Naive thymus-derived CD8-positive, alpha-beta T cell (primary cell): ENCODE results near the gene AP1M1. TPM values are rescaled to one million over a fixed set of nuclear protein-coding genes. Genes with fewer than 3 reads are reported as not detected.
"Not testable (repeated sequence)": the region's sequence is repeated elsewhere in the genome, so short reads cannot be mapped to it uniquely, and the experiment has no call there.

Experiments used
- ATAC-seq, 2 donors: fragments of 150-1000 bp; cut with Tn5 transposase in 1 of 2; sonication (Bioruptor Pico), chemical (Tn5 transposase) in 1 of 2; 1 replicate in 1 of 2; 2 replicates in 1 of 2; pipeline ENCODE4 v1.10.0; 2021; ENCODE audit warnings: mild to moderate bottlenecking in 2 of 2, moderate library complexity in 2 of 2
- POLR2A ChIA-PET: fragments of 350-600 bp; sonication (Branson Sonifier 250); formaldehyde crosslinking; loops from one replicate; lab custom pipeline; 2021; ENCODE audit warnings: antibody characterized with exemption; lab: Charles Lee
- DNase-seq, 10 donors: peaks; one replicate each; pipeline versions ENCODE4 v3.0.0 to v3.0.0-alpha.2; 2020 to 2022
- H3K27ac Mint-ChIP-seq, 10 donors: one replicate each; pipeline ENCODE4 v1.8.0; 2020 to 2022; ENCODE audit warnings: mild to moderate bottlenecking in 10 of 10, mixed read lengths in 10 of 10, moderate library complexity in 4 of 10, inconsistent platforms in 1 of 10
- H3K27me3 Mint-ChIP-seq, 5 donors: one replicate each; pipeline ENCODE4 v1.8.0; 2021 to 2022; ENCODE audit warnings: mixed read lengths in 5 of 5
- H3K36me3 Mint-ChIP-seq, 3 donors: one replicate each; pipeline ENCODE4 v1.8.0; 2020 to 2022; ENCODE audit warnings: mixed read lengths in 3 of 3, mild to moderate bottlenecking in 2 of 3, inconsistent platforms in 1 of 3
- H3K4me1 Mint-ChIP-seq, 4 donors: one replicate each; pipeline ENCODE4 v1.8.0; 2021 to 2022; ENCODE audit warnings: mixed read lengths in 4 of 4
- H3K4me3 Mint-ChIP-seq, 10 donors: one replicate each; pipeline ENCODE4 v1.8.0; 2020 to 2022; ENCODE audit warnings: mild to moderate bottlenecking in 10 of 10, mixed read lengths in 10 of 10, moderate library complexity in 6 of 10, inconsistent platforms in 1 of 10
- H3K9me3 Mint-ChIP-seq, 9 donors: one replicate each; pipeline ENCODE4 v1.8.0; 2020 to 2022; ENCODE audit warnings: mixed read lengths in 9 of 9, mild to moderate bottlenecking in 3 of 9, inconsistent platforms in 1 of 9, moderate library complexity in 1 of 9
- polyA plus RNA-seq, 3 donors: library from polyadenylated mRNA; unstranded; fragments of 300-500 nt; fragmentation: Illumina TruSeq; gene quantifications; one replicate each; pipeline ENCODE4 v1.2.3, GENCODE V29; 2021
- total RNA-seq, 8 experiments: library from RNA in 2 of 8; stranded (reverse) in 2 of 8; gene quantifications; one replicate each; pipeline ENCODE4 v1.2.3 and lab custom pipeline; 2021 to 2026

The AP1M1 gene
- total and polyA plus RNA-seq, 5 experiments from 2014 or later = 151 to 288 (median 195) TPM

- ATAC-seq = no peak
- Mint-ChIP-seq H3K27ac (no peak overlapping the region), H3K4me3 (no peak overlapping the region), H3K9me3 (no peaks in the 10 kb centered on the region), H3K4me1 (peaks cover 2 to 17% (median 14%) of the 10 kb centered on the region in 4 donors), H3K27me3 (no peaks in the 10 kb centered on the region), H3K36me3 (no peaks in the 10 kb centered on the region)
- POLR2A ChIA-PET = no interaction called here
- no peak for DNase-seq
Observed at GRCh38 chr19:16272945-16273344, 75.2 kb downstream of the AP1M1 start.

DNA sequence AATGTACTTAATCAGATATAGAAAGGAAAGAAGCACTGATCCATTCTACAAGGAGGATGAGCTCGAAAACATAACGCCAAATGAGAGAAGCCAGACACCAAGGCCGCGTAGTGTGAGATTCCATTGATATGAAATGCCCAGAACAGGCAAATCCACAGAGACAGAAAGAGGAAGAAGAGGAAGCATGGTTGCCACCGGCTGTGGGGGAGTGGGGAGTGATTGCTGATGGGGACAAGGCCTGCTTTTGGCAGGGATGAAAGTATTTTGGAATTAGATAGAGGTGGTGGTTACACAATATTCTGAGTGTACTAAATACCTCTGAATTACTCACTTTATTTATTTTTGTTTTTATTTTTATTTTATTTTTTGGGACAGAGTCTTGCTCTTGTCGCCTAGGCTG lies 76.7 kb downstream of the AP1M1 start:
- Mint-ChIP-seq H3K27ac (no peak overlapping the region), H3K4me1 (peaks cover 0 to 9% (median 4%) of the 10 kb centered on the region in 4 donors), H3K4me3 (no peak overlapping the region), H3K9me3 (no peaks in the 10 kb centered on the region), H3K27me3 (no peaks in the 10 kb centered on the region), H3K36me3 (no peaks in the 10 kb centered on the region)
- POLR2A ChIA-PET = interaction anchor here (0.6 to 1.3 kb wide), 4 partner anchors 9 to 1779 kb away, joined by 3 to 4 read pairs (median 4); partner anchors contain the start of gene KLF2
- DNase-seq (no peak), ATAC-seq (no peak)

DNA sequence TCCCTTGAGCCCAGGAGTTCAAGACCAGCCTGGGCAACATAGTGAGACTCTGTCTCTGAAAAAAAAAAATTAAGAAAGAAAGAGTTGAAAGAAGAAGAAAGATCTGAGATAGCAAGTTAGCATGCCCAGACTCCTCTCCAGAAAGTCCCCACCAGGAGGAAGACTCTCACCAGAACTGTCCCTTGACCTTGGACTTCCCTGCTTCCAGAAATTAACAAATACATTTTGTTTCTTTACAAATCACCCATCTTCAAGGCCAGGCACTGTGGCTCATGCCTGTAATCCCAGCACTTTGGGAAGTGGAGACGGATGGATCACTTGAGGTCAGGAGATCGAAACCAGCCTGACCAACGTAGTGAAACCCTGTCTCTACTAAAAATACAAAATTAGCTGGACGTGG lies 82.6 kb downstream of the AP1M1 start:
- Mint-ChIP-seq H3K36me3 (no peaks in the 10 kb centered on the region), H3K27ac (peak overlapping the region in 6 of 10 donors; percentile 34 to 92 (median 57)), H3K4me1 (peaks cover 12 to 40% (median 29%) of the 10 kb centered on the region in 4 donors), H3K9me3 (no peaks in the 10 kb centered on the region), H3K27me3 (peaks cover 0 to 2% (median 0%) of the 10 kb centered on the region in 5 donors), H3K4me3 (no peak overlapping the region)
- DNase-seq (no peak), ATAC-seq (no peak)
- POLR2A ChIA-PET = interaction anchor here (0.7 to 0.8 kb wide), 2 partner anchors 14 to 44 kb away, joined by 4 read pairs; partner anchors contain the start of gene KLF2

- ATAC-seq = no peak
- peak overlapping the region in 3 of 10 donors; percentile 6 to 84 (median 24) for H3K27ac Mint-ChIP-seq
- no peak for DNase-seq
- H3K4me1 Mint-ChIP-seq = peaks cover 16 to 53% (median 39%) of the 10 kb centered on the region in 4 donors
- POLR2A ChIA-PET = interaction anchor here (0.9 to 1.3 kb wide), 2 partner anchors 18 to 101 kb away, joined by 3 to 4 read pairs; no protein-coding TSS in a partner anchor
- no peaks in the 10 kb centered on the region for H3K36me3 Mint-ChIP-seq
- no peak overlapping the region for H3K4me3 Mint-ChIP-seq
- H3K27me3 Mint-ChIP-seq = peaks cover 0 to 5% (median under 1%) of the 10 kb centered on the region in 5 donors
- H3K9me3 Mint-ChIP-seq = no peaks in the 10 kb centered on the region
Observed at GRCh38 chr19:16281743-16282142, 84.0 kb downstream of the AP1M1 start.

DNA sequence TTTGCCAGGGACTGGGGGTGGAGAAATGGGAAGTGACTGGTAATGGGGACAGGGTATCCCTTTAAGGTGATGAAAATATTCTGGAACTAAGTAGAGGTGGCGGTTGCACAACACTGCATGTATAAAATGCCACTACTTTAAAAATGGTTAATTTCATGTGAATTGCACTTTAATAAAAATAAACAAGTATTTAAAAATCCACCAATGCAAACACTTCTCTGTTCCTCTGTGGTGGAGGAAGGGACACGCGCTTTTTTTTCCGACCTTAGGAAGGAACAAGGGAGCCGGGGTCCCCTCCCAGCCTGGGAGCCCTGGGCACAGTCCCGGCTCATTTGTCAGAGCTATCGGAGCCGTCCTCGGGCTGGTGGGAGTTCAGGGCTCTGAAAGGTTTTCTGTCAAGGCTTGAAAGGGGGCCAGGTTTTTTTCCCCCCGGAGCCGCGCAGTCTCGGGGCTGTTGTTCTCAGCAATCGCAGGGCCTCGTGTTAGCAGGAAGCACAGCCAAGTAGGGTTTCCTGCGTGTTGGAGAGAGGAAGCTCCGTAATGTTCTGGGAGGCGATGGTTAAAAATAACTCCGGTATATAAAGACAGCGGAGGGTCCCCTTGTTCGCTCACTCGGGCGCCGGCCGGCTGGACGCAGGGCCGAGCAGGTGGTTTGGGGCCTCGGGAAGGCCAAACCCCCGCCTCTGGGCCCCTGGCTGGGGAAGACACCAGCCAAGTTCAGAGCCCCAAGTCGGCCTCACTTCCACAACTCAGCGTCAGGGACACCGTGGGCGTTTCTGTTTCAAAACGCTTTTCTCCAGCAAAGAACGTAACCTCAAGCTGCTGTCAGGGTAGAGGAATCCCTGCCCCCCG lies 85.7 kb downstream of the AP1M1 start:
- Mint-ChIP-seq H3K36me3 (no peaks in the 10 kb centered on the region), H3K27me3 (peaks cover 0 to 12% (median 2%) of the 10 kb centered on the region in 5 donors), H3K27ac (peak overlapping the region; percentile 59 to 97 (median 92)), H3K4me1 (peaks cover 21 to 60% (median 44%) of the 10 kb centered on the region in 4 donors), H3K4me3 (peak overlapping the region; percentile 57 to 87 (median 76)), H3K9me3 (no peaks in the 10 kb centered on the region)
- DNase-seq = peak; percentile 27 to 79 (median 64)
- ATAC-seq = peak; percentile 85 to 88
- POLR2A ChIA-PET = interaction anchor here (0.7 to 2.5 kb wide), 14 partner anchors 8 to 115 kb away, joined by 3 to 24 read pairs (median 5); partner anchors contain the start of genes AP1M1 and KLF2

DNA sequence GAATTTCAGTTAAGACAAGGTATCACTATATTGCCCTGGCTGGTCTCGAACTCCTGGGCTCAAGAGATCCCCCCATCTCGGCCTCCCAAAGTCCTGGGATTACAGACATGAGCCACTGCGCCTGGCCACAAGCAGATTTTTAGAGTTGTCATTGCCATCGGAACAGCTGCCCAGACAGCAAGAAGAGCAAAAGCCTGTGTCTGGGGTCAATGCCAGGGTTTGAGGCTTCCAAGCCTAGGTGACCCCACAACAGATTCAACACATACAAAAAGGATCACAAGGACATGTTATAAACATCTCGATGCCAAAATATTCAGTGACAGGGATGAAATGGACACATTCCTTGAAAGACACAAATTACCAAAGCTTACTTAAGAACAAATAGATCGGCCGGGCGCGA lies 86.8 kb downstream of the AP1M1 start:
- Mint-ChIP-seq H3K4me1 (peaks cover 21 to 63% (median 48%) of the 10 kb centered on the region in 4 donors), H3K9me3 (no peaks in the 10 kb centered on the region), H3K4me3 (peak overlapping the region in 9 of 10 donors; percentile 10 to 87 (median 66)), H3K27me3 (peaks cover 0 to 12% (median 2%) of the 10 kb centered on the region in 5 donors), H3K36me3 (no peaks in the 10 kb centered on the region), H3K27ac (peak overlapping the region; percentile 59 to 97 (median 90))
- ATAC-seq (no peak), DNase-seq (no peak)
- POLR2A ChIA-PET = interaction anchor here (0.7 to 2.5 kb wide), 13 partner anchors 9 to 92 kb away, joined by 3 to 24 read pairs (median 5); partner anchors contain the start of genes AP1M1 and KLF2

DNA sequence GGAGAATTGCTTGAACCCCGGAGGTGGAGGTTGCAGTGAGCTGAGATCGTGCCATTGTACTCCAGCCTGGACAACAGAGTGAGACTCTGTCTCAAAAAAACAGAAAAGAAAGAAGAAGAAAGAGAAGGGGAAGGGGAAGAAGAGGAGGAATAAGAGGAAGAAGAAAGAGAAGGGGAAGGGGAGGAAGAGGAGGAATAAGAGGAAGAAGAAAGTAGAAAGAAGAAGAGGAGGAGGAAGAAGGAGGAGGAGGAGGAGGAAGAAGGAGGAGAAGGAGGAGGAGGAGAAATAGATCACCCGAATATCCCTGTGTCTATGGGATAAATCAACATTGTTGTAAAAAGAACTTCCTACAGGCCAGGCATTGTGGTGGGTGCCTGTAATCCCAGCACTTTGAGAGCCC lies 87.4 kb downstream of the AP1M1 start:
- not testable (repeated sequence) for H3K36me3 Mint-ChIP-seq, DNase-seq, H3K9me3 Mint-ChIP-seq, ATAC-seq
- Mint-ChIP-seq H3K4me1 (peaks cover 21 to 62% (median 47%) of the 10 kb centered on the region in 4 donors), H3K27ac (peak overlapping the region in 4 of 10 donors; percentile 21 to 87 (median 52)), H3K4me3 (peak overlapping the region in 4 of 10 donors; percentile 7 to 76 (median 52)), H3K27me3 (peaks cover 0 to 12% (median 2%) of the 10 kb centered on the region in 5 donors)
- POLR2A ChIA-PET = interaction anchor here (0.6 to 2.5 kb wide), 6 partner anchors 9 to 42 kb away, joined by 3 to 24 read pairs (median 7); partner anchors contain the start of gene KLF2

- peaks cover 0 to 12% (median 0%) of the 10 kb centered on the region in 5 donors for H3K27me3 Mint-ChIP-seq
- H3K4me3 Mint-ChIP-seq = peak overlapping the region; percentile 22 to 69 (median 47)
- no peaks in the 10 kb centered on the region for H3K36me3 Mint-ChIP-seq
- ATAC-seq = peak; percentile 26 to 34
- POLR2A ChIA-PET = interaction anchor here (0.6 to 1.8 kb wide), 5 partner anchors 10 to 40 kb away, joined by 3 to 10 read pairs (median 3); no protein-coding TSS in a partner anchor
- DNase-seq = peak in 5 of 10 donors; percentile 21 to 27 (median 26)
- H3K4me1 Mint-ChIP-seq = peaks cover 23 to 57% (median 46%) of the 10 kb centered on the region in 4 donors
- no peaks in the 10 kb centered on the region for H3K9me3 Mint-ChIP-seq
- H3K27ac Mint-ChIP-seq = peak overlapping the region in 8 of 10 donors; percentile 48 to 90 (median 66)
Observed at GRCh38 chr19:16285769-16286498, 88.2 kb downstream of the AP1M1 start.

GRCh38 chr19:16288544-16288943 lies 90.8 kb downstream of the AP1M1 start:
- POLR2A ChIA-PET = interaction anchor here (0.7 to 1.4 kb wide), 3 partner anchors 15 to 36 kb away, joined by 3 to 5 read pairs (median 5); partner anchors contain the start of gene KLF2
- no peak for ATAC-seq
- Mint-ChIP-seq H3K27ac (peak overlapping the region in 1 of 10 donors; percentile 22), H3K27me3 (peaks cover 0 to 12% (median 0%) of the 10 kb centered on the region in 5 donors), H3K9me3 (no peaks in the 10 kb centered on the region), H3K4me1 (peaks cover 16 to 44% (median 34%) of the 10 kb centered on the region in 4 donors), H3K4me3 (no peak overlapping the region), H3K36me3 (no peaks in the 10 kb centered on the region)
- no peak for DNase-seq

DNA sequence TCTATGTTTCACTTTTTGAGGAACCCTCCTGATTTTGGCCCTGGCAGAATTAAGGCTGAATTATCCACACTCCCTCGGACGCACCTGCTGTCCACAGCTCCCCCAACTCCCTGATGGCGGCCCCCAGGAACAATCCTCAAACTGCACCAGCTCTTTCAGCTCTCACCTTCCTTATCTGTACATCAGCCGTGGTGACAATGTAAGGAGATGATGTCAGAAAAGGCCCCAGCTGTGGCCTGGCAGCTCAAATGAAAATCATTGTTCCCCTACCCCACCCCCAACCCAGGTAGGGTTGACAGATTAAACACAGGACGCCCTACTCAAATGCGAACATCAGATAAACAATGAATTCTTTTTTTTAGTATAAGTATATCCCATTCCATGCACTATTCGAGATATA lies 91.9 kb downstream of the AP1M1 start:
- POLR2A ChIA-PET = interaction anchor here (1.1 kb wide), 1 partner anchor 21 kb away, joined by 3 read pairs; no protein-coding TSS in a partner anchor
- Mint-ChIP-seq H3K4me1 (peaks cover 14 to 34% (median 27%) of the 10 kb centered on the region in 4 donors), H3K27me3 (peaks cover 0 to 12% (median 0%) of the 10 kb centered on the region in 5 donors), H3K9me3 (no peaks in the 10 kb centered on the region), H3K36me3 (no peaks in the 10 kb centered on the region), H3K4me3 (peak overlapping the region in 1 of 10 donors; percentile 39), H3K27ac (peak overlapping the region in 4 of 10 donors; percentile 25 to 74 (median 47))
- no peak for DNase-seq
- no peak for ATAC-seq

- peaks cover 0 to 12% (median 0%) of the 10 kb centered on the region in 5 donors for H3K27me3 Mint-ChIP-seq
- peak overlapping the region in 1 of 10 donors; percentile 80 for H3K27ac Mint-ChIP-seq
- H3K4me3 Mint-ChIP-seq = no peak overlapping the region
- ATAC-seq = no peak
- H3K9me3 Mint-ChIP-seq = no peaks in the 10 kb centered on the region
- no peaks in the 10 kb centered on the region for H3K36me3 Mint-ChIP-seq
- POLR2A ChIA-PET = interaction anchor here (0.6 to 2.8 kb wide), 2 partner anchors 15 to 34 kb away, joined by 3 to 11 read pairs; partner anchors contain the start of gene KLF2
- no peak for DNase-seq
- H3K4me1 Mint-ChIP-seq = peaks cover 12 to 25% (median 20%) of the 10 kb centered on the region in 4 donors
Observed at GRCh38 chr19:16290692-16291091, 93.0 kb downstream of the AP1M1 start.
